DOHH2 (cell line): ENCODE measurements around the gene NSMCE1.

Source experiments
- H3F3A ChIP-seq: fragments of 200-600 bp; sonication (generic), shearing (Covaris generic); 2 replicates; pipeline ENCODE4 v1.6.0; 2016; ENCODE audit warnings: antibody characterized with exemption, mild to moderate bottlenecking; ENCODE audit not compliant: control insufficient read depth, insufficient read depth
- H3K27ac ChIP-seq: fragments of 200-600 bp; sonication (generic); 2 replicates; pipeline ENCODE4 v1.5.1; 2014; ENCODE audit warnings: low read depth, mild to moderate bottlenecking, low read length, moderate library complexity
- H3K27me3 ChIP-seq: fragments of 200-600 bp; sonication (generic); 2 replicates; pipeline ENCODE4 v1.6.1; 2014; ENCODE audit warnings: mild to moderate bottlenecking, low read length, mixed read lengths; ENCODE audit not compliant: control insufficient read depth
- H3K36me3 ChIP-seq: fragments of 200-600 bp; sonication (generic); 2 replicates; pipeline ENCODE4 v1.6.1; 2014; ENCODE audit warnings: mild to moderate bottlenecking, low read length, moderate library complexity, mixed read lengths; ENCODE audit not compliant: control insufficient read depth
- H3K4me1 ChIP-seq: fragments of 200-600 bp; sonication (generic); 2 replicates; pipeline ENCODE4 v1.6.1; 2014; ENCODE audit warnings: mild to moderate bottlenecking, low read length, mixed read lengths; ENCODE audit not compliant: control insufficient read depth
- H3K4me2 ChIP-seq: fragments of 200-600 bp; sonication (generic); 2 replicates; pipeline ENCODE4 v1.6.0; 2014; ENCODE audit warnings: mild to moderate bottlenecking, low read length, moderate library complexity
- H3K4me3 ChIP-seq: fragments of 200-600 bp; sonication (generic); 2 replicates; pipeline ENCODE4 v1.5.1; 2014; ENCODE audit warnings: mild to moderate bottlenecking, low read length, mixed read lengths
- H3K79me2 ChIP-seq: fragments of 200-600 bp; sonication (generic); 2 replicates; pipeline ENCODE4 v1.6.1; 2014; ENCODE audit warnings: mild to moderate bottlenecking, low read length, mixed read lengths; ENCODE audit not compliant: control insufficient read depth
- H3K9me2 ChIP-seq: fragments of 200-600 bp; sonication (generic); replicated peaks from 2 replicates; pipeline ENCODE4 v1.6.1; 2014; ENCODE audit warnings: mild to moderate bottlenecking, low read length, mixed read lengths; ENCODE audit not compliant: control insufficient read depth
- H3K9me3 ChIP-seq: fragments of 200-600 bp; sonication (generic); 2 replicates; pipeline ENCODE4 v1.6.1; 2014; ENCODE audit warnings: antibody characterized with exemption, low read length, mixed read lengths; ENCODE audit not compliant: control insufficient read depth, insufficient read depth
- H4K20me1 ChIP-seq: fragments of 200-600 bp; sonication (generic); 2 replicates; pipeline ENCODE4 v1.6.0; 2014; ENCODE audit warnings: low read depth, mild to moderate bottlenecking, antibody characterized with exemption, low read length, moderate library complexity; ENCODE audit not compliant: control insufficient read depth, insufficient read depth
- EZH2phosphoT487 ChIP-seq: fragments of 200-600 bp; sonication (generic); IDR thresholded peaks from 2 replicates; pipeline ENCODE4 v1.6.1; 2017; ENCODE audit warnings: borderline replicate concordance, mild to moderate bottlenecking, antibody characterized with exemption, low read length, moderate library complexity, mixed read lengths
- TF ChIP-seq, protein P1 (sequence below): fragments of 200-600 bp; sonication (generic); IDR thresholded peaks from one replicate; pipeline ENCODE4 v1.5.1; 2014; ENCODE audit warnings: antibody characterized with exemption, mild to moderate bottlenecking, low read depth, low read length; ENCODE audit not compliant: poor library complexity, severe bottlenecking

Gene NSMCE1

DNA sequence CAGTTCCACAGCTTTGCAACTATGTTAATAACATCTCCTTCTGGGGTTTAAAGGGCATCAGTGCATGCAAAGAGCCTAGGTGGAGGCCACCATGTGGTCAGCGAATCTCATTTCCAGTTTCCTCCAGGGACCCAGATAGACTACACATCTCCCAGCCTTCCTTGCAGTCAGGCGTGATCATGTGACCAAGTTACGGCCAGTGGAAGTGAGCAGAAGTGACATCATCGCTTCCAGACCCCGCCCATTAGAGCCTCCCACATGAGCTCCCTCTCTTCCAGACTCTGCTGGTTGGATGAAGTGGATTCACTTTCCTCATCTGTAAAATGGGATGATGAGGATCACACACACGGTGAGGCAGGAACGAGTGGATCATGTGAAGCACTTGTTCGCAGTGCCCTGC, 92.7 kb downstream of the NSMCE1 start:
- Histone ChIP-seq H3K4me2 (no peak overlapping the region), H3K36me3 (no peaks in the 10 kb centered on the region), H3K4me3 (no peak overlapping the region), H3K9me2 (no peaks in the 10 kb centered on the region), H3K9me3 (peaks cover 4% of the 10 kb centered on the region; the same call in 1 of the 2 replicates), H3F3A (0 out of 2 replicates have a peak, but pooled peaks cover 2% of the 10 kb centered on the region), H3K79me2 (no peaks in the 10 kb centered on the region), H3K4me1 (peaks cover 54% of the 10 kb centered on the region), H3K27ac (no peak overlapping the region), H3K27me3 (no peaks in the 10 kb centered on the region), H4K20me1 (no peaks in the 10 kb centered on the region)
- TF ChIP-seq, protein P1, sequence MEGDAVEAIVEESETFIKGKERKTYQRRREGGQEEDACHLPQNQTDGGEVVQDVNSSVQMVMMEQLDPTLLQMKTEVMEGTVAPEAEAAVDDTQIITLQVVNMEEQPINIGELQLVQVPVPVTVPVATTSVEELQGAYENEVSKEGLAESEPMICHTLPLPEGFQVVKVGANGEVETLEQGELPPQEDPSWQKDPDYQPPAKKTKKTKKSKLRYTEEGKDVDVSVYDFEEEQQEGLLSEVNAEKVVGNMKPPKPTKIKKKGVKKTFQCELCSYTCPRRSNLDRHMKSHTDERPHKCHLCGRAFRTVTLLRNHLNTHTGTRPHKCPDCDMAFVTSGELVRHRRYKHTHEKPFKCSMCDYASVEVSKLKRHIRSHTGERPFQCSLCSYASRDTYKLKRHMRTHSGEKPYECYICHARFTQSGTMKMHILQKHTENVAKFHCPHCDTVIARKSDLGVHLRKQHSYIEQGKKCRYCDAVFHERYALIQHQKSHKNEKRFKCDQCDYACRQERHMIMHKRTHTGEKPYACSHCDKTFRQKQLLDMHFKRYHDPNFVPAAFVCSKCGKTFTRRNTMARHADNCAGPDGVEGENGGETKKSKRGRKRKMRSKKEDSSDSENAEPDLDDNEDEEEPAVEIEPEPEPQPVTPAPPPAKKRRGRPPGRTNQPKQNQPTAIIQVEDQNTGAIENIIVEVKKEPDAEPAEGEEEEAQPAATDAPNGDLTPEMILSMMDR = no peak
- TF ChIP-seq EZH2phosphoT487 = no peak
